HG02798 (cell line): ENCODE data around the gene ATG4D.
A peak's percentile ranks its signal among the peaks of the same experiment; 100 is the strongest.
"Not testable (repeated sequence)": the region's sequence is repeated elsewhere in the genome, so short reads cannot be mapped to it uniquely, and the experiment has no call there.

ENCODE experiments used
- ATAC-seq: cut with Tn5 transposase; IDR thresholded peaks from one replicate; pipeline ENCODE4 v1.9.1; 2021; ENCODE audit warnings: mild to moderate bottlenecking; ENCODE audit not compliant: unreplicated experiment, poor library complexity

ATG4D gene

GRCh38 chr19:10518444-10519361 lies 25.0 kb upstream of the ATG4D start:
- no peak for ATAC-seq

- ATAC-seq: no peak
Measured at GRCh38 chr19:10519421-10519820, 24.3 kb upstream of the ATG4D start.

GRCh38 chr19:10520652-10521318 lies 22.9 kb upstream of the ATG4D start:
- ATAC-seq: no peak

GRCh38 chr19:10521461-10522171 lies 22.1 kb upstream of the ATG4D start:
- no peak for ATAC-seq

- no peak for ATAC-seq
Measured at GRCh38 chr19:10523135-10523636, 20.5 kb upstream of the ATG4D start.

- no peak for ATAC-seq
Measured at GRCh38 chr19:10525636-10526035, 18.1 kb upstream of the ATG4D start.

GRCh38 chr19:10526887-10527286 lies 16.8 kb upstream of the ATG4D start:
- not testable (repeated sequence) for ATAC-seq

- no peak for ATAC-seq
Measured at GRCh38 chr19:10532457-10532856, 11.2 kb upstream of the ATG4D start.

GRCh38 chr19:10533646-10534386 lies 9.9 kb upstream of the ATG4D start:
- ATAC-seq: no peak

- ATAC-seq: no peak
Measured at GRCh38 chr19:10535613-10536012, 8.1 kb upstream of the ATG4D start.

- no peak for ATAC-seq
Measured at GRCh38 chr19:10537668-10538067, 6.0 kb upstream of the ATG4D start.

- no peak for ATAC-seq
Measured at GRCh38 chr19:10538204-10538983, 5.3 kb upstream of the ATG4D start.

- not testable (repeated sequence) for ATAC-seq
Measured at GRCh38 chr19:10539016-10539415, 4.7 kb upstream of the ATG4D start.

- no peak for ATAC-seq
Measured at GRCh38 chr19:10543059-10543419, 665 bp upstream of the ATG4D start.

- peak; percentile 7 for ATAC-seq
Measured at GRCh38 chr19:10544242-10544752, 593 bp downstream of the ATG4D start.

GRCh38 chr19:10544753-10545251 lies 1.1 kb downstream of the ATG4D start:
- no peak for ATAC-seq

- ATAC-seq: no peak
Measured at GRCh38 chr19:10546817-10547216, 3.1 kb downstream of the ATG4D start.

GRCh38 chr19:10548746-10549276 lies 5.1 kb downstream of the ATG4D start:
- no peak for ATAC-seq

GRCh38 chr19:10549733-10550132 lies 6.0 kb downstream of the ATG4D start:
- ATAC-seq: no peak
